GM19467 (cell line): ENCODE results near the gene KRT9.

Experiments used
- ATAC-seq: cut with Tn5 transposase; IDR thresholded peaks from one replicate; pipeline ENCODE4 v1.9.1; 2021; ENCODE audit warnings: mild to moderate bottlenecking, moderate library complexity; ENCODE audit not compliant: unreplicated experiment

The KRT9 gene

DNA sequence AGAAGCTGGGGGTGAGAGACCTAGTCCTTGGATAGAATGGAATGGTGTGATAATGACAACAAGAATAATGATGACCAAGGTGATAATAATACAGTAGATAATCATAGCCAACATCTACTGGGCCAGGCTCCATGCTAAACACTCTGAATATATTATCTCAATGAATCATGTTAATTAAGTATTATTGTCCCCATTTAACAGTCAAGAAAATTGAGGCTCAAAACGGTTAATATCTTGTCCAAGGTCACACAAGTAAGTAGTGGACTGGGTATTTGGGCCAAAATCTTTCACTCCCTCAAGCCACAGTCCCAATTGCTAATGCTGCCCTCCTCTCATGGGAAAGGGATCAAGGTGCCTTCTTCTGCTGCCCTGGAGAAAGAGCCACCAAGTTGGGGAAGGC, 39.9 kb downstream of the KRT9 start:
- no peak for ATAC-seq

DNA sequence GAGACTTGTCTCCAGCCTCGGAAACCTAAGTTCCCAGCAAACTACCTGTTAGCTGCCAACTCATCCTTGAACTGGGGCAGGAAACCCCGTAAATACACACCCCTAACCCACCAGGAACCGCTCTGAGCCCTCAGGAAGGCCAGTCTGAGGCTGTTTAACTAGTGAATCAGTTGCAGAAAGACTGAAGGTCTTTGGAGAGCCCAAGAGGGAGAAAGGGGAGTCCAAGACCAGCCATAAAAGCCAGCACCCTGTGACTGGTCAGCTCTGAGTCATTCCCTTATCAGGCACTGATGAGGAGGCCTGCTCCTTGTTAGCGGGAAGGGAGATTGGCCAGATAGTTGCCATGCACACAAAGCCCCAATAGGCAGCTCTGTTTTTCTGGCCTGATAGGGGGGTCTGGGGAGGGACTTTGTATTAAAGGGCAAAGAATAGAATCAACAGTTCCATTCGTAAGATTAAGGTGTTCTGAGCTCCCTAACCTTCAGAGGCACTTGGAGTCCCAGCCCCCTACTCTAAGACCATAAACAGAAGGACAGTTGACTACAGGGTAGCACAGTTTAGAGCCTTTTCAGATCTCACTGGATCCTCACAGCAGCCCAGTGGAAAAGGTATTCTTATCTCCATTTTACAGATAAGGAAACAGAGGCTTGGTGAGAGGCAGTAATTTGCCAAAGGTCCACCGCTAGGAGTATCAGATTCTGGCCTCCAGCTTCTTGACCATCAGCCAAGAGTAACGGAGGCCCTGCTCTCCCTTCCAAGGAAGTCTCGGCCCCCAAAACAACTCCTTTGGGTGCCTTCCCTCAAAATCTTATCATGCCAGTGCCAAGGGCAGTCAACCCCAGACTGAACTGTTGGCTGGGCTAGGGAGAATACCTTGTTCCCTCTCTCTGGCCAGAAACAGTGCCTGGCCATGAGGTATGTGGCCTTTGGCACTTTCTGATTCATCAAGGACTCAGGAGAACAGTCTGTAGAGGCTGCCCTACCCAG, 41.5 kb downstream of the KRT9 start:
- ATAC-seq = no peak

- no peak for ATAC-seq
Observed at GRCh38 chr17:41529491-41529915, 42.4 kb downstream of the KRT9 start.

DNA sequence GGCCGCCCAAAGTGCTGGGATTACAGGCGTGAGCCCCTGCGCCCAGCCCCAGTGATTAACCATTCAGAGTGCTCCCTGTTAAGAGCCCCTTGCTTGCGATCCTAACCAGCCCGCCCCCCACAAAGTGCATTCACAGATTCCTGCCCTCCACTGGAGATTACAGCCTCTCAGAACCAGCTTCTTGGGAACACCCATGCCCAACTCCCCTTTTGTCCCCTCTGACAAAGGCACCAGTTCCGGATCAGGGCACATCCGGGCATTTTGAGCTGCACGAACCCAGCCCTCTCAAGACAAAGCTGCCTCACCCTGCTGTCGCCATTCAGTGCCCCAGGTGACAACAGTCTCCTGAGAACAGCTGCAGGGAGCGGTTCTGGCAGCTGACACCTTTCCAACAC, 42.9 kb downstream of the KRT9 start:
- no peak for ATAC-seq

DNA sequence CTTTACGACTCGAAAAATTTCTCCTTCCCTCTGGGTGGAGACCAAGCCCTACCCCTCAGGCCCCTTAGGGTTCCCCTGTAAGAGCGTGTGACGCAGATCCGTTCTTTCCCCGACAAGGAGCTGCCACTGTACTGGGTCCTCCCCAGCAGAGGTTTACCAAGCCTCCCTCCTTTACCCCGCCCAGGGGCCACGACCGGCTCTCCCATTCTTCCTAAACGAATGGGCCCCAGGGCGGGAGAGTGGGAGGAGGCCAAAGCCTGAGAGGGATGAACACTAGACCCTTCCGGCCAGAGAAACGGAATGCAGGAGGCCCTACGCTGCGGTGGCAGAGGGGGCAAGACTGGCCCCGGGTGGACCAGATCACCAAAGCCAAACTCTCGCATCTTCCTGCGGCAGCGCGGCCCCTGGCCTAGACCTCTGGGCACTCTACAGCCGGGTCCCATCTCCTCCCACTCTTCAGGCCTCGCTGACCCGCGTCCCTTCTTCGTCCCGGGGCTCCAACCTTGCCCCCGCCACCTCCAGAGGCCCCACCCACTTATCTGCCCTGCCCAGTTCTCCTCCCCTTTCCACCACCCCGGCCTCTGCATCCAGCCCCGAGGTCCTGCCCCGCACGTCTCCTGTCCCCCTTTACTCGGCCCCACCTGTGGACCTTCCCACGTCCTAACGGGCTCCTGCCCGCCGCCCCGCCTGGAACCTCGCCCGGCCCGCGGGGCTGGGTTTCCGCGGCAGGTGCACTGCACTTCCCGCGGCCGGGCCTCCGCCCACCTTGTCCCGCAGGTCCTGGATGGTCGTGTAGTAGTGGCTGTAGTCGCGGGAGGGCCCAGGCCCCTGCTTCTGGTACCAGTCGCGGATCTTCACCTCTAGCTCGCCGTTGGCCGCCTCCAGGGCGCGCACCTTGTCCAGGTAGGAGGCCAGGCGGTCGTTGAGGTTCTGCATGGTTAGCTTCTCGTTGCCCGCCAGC, 44.5 kb downstream of the KRT9 start:
- no peak for ATAC-seq

DNA sequence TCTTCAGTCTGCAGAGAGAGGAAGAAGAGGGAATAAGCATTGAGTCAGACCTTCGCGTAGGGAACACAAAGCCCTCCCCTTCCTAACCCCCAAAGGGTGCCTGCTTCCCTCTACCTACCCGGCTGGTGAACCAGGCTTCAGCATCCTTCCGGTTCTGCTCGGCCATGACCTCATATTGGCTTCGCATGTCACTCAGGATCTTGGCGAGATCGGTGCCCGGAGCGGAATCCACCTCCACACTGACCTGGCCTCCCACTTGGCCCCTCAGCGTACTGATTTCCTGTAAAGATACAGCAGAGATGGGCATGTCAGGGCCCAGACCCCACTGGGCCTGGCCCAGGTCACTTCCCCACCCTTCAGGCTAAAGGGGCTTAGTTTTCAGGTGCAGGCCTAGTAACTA, 47.6 kb downstream of the KRT9 start:
- no peak for ATAC-seq

DNA sequence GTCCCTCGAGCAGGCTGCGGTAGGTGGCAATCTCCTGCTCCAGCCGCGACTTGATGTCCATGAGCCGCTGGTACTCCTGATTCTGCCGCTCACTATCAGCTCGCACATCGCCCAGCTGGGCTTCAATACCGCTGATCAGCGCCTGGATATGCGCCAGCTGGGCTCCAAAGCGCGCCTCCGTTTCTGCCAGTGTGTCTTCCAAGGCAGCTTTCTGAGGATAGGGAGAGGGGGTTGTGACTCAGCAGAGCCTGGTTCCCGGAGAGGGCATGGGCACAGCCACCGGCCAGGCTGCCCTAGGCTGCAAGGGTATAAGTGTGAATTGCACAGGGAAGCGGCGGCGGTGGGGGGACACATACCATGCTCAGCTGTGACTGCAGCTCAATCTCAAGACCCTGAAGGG, 48.1 kb downstream of the KRT9 start:
- ATAC-seq = no peak

DNA sequence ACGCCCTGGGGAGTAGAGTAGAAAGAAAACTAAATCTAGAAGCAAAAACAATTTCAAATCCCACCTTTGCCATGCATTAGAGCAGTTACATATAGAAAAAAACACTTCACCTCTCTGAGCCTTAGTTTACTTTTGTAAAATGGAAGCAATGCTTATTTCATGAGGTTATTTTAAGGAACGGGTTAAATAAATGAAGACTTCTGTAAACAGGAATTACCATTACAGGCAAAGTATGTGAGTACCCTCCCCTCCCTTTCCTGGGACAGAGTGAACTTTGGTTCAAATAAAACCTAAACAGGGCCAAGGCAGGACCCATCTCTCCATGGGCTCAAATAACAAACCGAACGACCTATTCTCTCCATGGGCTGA, 48.6 kb downstream of the KRT9 start:
- ATAC-seq = no peak

DNA sequence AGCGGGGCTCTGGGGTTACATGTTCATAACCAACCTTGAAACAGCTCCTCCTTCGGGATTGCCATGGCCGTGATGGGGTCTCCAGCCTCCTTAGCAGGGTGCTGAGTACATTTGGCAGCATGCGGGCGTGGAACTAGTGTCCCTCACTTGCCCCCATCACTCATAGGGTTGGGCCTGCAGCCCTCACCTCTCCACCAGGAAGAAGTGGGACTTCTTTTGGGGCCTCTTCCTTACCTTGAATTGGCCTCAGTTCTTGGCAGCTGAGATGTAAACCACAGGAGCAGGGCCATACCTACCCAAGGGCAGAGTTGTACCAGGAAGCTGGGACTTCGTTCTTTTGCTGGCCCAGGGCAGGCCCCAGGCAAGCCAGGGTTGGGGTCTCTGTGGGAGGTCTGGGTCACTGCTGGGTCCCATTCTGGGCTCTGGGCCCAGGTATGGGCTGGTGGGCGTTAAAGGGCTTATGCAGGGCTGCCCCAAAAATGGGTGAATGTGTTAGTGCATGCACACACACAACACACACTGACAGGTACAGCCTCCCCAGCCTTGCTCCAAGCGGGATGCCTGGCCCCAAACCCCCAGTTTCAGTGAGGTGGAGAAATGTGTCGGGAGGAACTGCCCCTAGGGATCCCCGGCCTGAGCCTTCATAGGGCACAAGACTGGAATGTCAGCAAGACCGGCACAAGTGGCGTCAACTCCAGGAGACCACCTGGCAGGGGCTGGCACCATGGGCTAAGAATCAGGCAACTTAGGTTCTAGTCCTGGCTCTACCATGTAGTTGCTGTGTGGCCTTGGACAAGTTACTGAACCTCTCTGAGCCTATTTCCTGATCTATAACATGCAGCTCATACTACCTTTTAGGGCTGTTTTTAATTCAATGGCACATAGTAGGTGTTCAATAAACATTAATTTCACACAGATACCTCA, 49.3 kb downstream of the KRT9 start:
- ATAC-seq = no peak

DNA sequence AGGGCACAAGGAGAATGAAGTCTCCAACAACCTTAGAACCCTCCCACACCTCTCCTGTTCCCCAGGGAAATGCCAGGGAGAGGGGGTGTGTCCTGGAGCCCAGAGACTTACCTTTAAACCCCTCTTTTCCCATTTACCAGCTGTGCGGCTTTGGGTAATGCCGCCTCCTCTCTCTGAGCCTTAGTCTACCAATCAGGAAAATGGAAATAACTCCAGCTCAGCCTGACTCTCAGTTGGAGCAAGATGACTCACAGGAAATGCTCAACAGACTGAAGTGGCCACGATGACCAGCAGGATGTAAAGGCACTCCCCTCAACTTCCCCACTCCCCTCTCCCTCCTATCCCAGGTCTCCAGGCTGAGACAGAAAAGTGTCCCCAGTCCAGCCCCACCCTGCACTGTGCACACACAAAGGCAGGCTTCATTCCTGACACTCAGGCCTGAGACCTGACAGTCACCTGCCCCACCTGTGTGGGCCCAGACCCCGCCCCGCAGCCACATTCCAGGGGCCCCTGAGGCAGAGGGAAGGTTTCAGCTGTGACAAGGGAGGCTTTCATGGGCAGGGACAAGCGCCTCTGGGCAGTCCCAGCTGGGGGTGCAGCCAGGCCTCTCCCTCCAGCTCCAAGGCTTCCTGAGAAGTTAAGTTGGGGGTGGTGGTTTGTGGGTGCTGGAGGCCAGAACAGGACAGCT, 50.1 kb downstream of the KRT9 start:
- ATAC-seq = no peak

DNA sequence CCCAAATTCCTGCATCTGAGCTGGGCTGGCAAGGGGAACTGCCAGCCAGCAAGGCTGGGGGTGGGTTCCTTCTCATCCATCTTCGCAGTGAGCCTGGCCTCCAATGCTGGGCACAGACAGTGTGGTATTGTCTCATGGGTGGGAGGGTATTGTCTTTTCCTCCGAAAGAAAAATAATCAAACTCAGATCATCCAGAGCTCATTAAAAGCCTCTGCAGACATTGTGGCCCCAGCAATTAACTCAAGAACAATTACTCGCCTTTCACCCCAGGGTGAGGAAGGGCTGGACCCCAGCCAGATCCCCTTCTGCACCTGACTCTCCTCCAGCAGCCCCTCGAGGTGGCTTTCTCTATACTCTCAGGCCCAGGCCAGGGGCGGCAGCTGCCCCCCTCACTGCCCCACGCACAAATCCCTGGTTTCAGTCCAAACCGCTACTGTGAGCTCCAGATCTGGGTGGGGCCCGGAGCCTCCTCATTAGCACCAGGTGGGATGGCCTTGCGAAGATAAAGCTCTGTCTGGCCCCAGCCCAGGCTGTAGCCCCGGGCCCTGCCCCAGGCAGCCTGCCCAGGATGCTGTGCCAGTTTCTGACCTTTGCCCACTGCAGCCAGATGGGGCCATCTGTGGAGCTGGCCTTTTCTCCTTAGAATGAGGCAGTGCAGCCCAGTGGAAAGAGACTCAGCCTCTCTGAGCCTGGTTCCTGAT, 50.9 kb downstream of the KRT9 start:
- ATAC-seq = no peak

DNA sequence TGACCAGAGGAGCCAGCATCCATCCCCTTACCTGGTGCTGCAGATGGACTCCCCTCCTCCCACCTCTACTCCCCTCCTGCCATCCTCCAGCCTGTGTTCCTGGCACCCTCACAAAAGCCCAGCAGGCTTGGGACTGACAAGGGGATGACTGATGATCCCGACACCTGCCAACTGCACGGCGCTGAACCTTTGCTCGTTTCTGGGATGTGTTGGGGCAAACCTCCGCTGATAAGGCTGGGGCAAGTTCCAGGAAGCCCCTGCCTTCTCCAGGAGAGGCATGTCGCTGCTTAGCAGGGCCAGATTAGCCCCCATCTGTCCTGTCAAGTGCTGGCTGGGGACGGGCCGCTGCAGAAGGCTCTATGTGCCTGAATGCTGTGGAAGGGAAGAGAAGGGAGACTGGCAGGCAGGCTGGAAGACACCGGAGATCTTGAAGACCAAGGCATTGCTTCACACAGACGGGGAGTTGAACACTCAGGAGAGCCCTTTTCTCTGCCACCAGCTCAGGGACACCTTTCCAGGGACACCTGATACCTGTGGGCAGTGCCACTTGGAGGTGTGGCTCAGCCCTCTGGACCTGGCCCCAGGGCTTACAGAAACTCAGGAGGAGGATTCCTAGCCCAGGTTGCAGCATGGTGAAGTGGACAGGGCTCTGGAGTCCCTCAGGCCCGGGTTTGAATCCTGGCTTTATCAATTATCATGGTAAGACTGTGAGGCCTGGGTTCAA, 52.2 kb downstream of the KRT9 start:
- ATAC-seq = no peak

DNA sequence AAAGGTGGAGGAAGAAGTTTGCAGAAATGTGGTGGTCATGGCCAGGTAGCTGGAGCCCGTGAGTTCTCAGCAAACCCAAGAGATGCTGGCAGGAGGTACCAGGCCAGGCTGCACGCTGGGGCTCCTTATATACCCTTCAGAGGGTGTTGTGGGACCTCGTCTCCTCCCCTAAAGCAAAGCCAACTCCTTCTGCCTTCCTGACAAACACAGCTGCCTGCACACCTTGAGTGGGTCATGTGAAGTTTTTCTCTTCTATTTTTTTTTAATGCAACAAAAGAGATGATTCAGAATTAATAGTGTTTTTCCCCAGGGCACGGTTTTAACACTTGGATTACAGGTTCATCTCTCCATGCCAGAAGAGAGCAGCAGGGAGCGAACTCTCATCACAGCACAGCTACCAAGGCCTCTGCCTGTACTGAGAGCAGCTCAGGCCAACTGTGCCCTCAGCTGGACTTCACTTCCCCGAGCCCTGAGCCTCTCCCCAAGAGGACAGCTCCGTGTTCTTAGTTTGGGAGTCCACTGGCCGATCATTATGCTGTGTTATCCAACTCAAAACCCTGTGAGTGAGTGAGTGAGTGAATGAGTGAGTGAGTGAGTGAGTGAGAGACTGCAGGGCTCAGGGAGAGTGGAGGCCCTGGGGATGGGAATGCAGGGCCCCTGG, 52.9 kb downstream of the KRT9 start, which contains the start of gene KRT15:
TSS of gene KRT15 (minus strand) at position 102 of the 661 bp plus-strand sequence. CDS start at position 39, 63 bp downstream.
- no peak for ATAC-seq

- no peak for ATAC-seq
Observed at GRCh38 chr17:41518031-41518430, 53.8 kb downstream of the KRT9 start.

GRCh38 chr17:41516830-41517283, 55.0 kb downstream of the KRT9 start:
- no peak for ATAC-seq

DNA sequence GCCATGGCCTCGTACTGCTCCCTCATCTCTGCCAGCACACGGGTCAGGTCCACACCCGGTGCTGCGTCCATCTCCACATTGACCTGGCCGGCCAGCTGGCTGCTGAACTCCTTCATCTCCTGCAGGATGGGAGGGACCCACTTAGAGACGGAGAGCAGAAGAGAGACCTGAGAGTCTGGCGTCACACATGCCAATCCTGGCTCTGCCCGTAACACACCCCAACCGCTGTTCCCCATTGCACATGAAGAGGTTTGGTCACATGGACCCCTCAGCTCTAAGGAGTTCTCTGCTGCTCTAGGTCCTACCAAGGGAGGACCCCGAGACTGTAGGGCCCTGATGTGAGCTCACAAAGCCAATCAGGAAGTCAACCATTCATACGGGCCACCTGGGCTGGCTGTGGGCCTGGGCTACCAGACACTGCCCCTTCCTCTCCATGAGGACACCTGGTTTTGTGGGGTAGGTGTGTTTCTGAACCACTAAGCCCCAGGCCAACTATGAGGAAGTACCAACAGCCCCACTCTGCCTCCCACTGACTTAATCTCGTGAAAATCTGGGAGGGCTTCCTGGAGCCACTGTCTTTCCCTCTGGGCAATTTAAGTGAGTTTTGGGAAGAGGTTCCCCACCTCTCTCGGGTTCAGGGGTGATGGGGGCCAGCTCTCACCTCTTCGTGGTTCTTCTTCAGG, 55.6 kb downstream of the KRT9 start:
- ATAC-seq = no peak
